Naive thymus-derived CD4-positive, alpha-beta T cell (primary cell): Measurements from ENCODE around the gene SLCO1A2. TPM values are rescaled to one million over a fixed set of nuclear protein-coding genes. Genes with fewer than 3 reads are reported as not detected.

ENCODE experiments used
- ATAC-seq: fragments of 150-1000 bp; cut with Tn5 transposase; 2 replicates; pipeline ENCODE4 v1.10.0; 2021; ENCODE audit warnings: mild to moderate bottlenecking, moderate library complexity
- CTCF ChIA-PET: fragments of 350-600 bp; sonication (Branson Sonifier 250); formaldehyde crosslinking; loops from one replicate; lab custom pipeline; 2021; ENCODE audit warnings: antibody characterized with exemption; lab: Charles Lee
- POLR2A ChIA-PET: fragments of 350-600 bp; sonication (Branson Sonifier 250); formaldehyde crosslinking; loops from one replicate; lab custom pipeline; 2021; ENCODE audit warnings: antibody characterized with exemption, inconsistent platforms; lab: Charles Lee
- DNase-seq, 9 donors: peaks; one replicate each; pipeline versions ENCODE4 v3.0.0 to v3.0.0-alpha.2; 2020 to 2022; ENCODE audit warnings: mixed read lengths in 1 of 9
- H3K27ac ChIP-seq: one replicate; pipeline ENCODE4 v1.7.0; 2013; ENCODE audit warnings: mild to moderate bottlenecking, low read depth, low read length, moderate library complexity
- H3K27me3 ChIP-seq, 2 donors: one replicate each; pipeline ENCODE4 v1.7.0; 2013; ENCODE audit warnings: low read length in 2 of 2, mild to moderate bottlenecking in 2 of 2, moderate library complexity in 2 of 2; ENCODE audit not compliant: control insufficient read depth in 2 of 2, insufficient read depth in 2 of 2
- H3K36me3 ChIP-seq, 3 experiments: 1 replicate in 2 of 3; 2 replicates in 1 of 3; pipeline ENCODE4 v1.7.0; 2013; ENCODE audit warnings: low read length in 3 of 3, mild to moderate bottlenecking in 3 of 3, moderate library complexity in 1 of 3; ENCODE audit not compliant: insufficient read depth in 3 of 3, control insufficient read depth in 2 of 3
- H3K4me1 ChIP-seq, 2 donors: one replicate each; pipeline ENCODE4 v1.7.0; 2013; ENCODE audit warnings: low read length in 2 of 2, mild to moderate bottlenecking in 2 of 2, moderate library complexity in 1 of 2; ENCODE audit not compliant: control insufficient read depth in 2 of 2, insufficient read depth in 2 of 2
- H3K4me3 ChIP-seq: 2 replicates; pipeline ENCODE4 v1.7.0; 2013; ENCODE audit warnings: mild to moderate bottlenecking, low read length
- H3K9me3 ChIP-seq, 3 experiments: 1 replicate in 2 of 3; 2 replicates in 1 of 3; pipeline ENCODE4 v1.7.0; 2013; ENCODE audit warnings: low read length in 3 of 3; ENCODE audit not compliant: control insufficient read depth in 2 of 3
- H3K27ac Mint-ChIP-seq, 9 donors: one replicate each; pipeline ENCODE4 v1.8.0; 2020 to 2022; ENCODE audit warnings: mixed read lengths in 9 of 9, mild to moderate bottlenecking in 8 of 9, moderate library complexity in 5 of 9, inconsistent platforms in 2 of 9
- H3K27me3 Mint-ChIP-seq, 5 donors: one replicate each; pipeline ENCODE4 v1.8.0; 2021 to 2022; ENCODE audit warnings: mixed read lengths in 5 of 5, mild to moderate bottlenecking in 1 of 5
- H3K36me3 Mint-ChIP-seq, 5 donors: one replicate each; pipeline ENCODE4 v1.8.0; 2020 to 2022; ENCODE audit warnings: mixed read lengths in 5 of 5, mild to moderate bottlenecking in 3 of 5, inconsistent platforms in 1 of 5
- H3K4me1 Mint-ChIP-seq, 7 donors: one replicate each; pipeline ENCODE4 v1.8.0; 2020 to 2022; ENCODE audit warnings: mixed read lengths in 7 of 7, mild to moderate bottlenecking in 3 of 7, inconsistent platforms in 1 of 7
- H3K4me3 Mint-ChIP-seq, 10 donors: one replicate each; pipeline ENCODE4 v1.8.0; 2020 to 2022; ENCODE audit warnings: mild to moderate bottlenecking in 10 of 10, mixed read lengths in 10 of 10, moderate library complexity in 6 of 10, inconsistent platforms in 2 of 10
- H3K9me3 Mint-ChIP-seq, 11 donors: one replicate each; pipeline ENCODE4 v1.8.0; 2020 to 2022; ENCODE audit warnings: mixed read lengths in 11 of 11, mild to moderate bottlenecking in 4 of 11, inconsistent platforms in 1 of 11, moderate library complexity in 1 of 11
- intact Hi-C, 2 donors: fragments of 100-400 bp; cut with micrococcal nuclease; formaldehyde crosslinking; loops; one replicate each; pipeline ENCODE4 v1.15.1; 2023
- polyA plus RNA-seq, 2 donors: library from polyadenylated mRNA; unstranded; fragments of 300-500 nt; fragmentation: Illumina TruSeq; gene quantifications; one replicate each; pipeline ENCODE4 v1.2.3, GENCODE V29; 2021
- total RNA-seq, 6 experiments: library from RNA in 5 of 6; stranded (reverse) in 5 of 6; gene quantifications; 1 replicate in 5 of 6; 2 replicates in 1 of 6; pipeline ENCODE4 v1.2.3 and lab custom pipeline; 2021 to 2026

SLCO1A2 gene
- total and polyA plus RNA-seq, 7 experiments from 2014 or later: 0.27 TPM; not detected in 6

GRCh38 chr12:21305661-21306060, 29.1 kb downstream of the SLCO1A2 start:
- Mint-ChIP-seq H3K9me3 (peaks cover 0 to 4% (median 0%) of the 10 kb centered on the region in 11 donors), H3K27ac (no peak overlapping the region), H3K4me1 (no peaks in the 10 kb centered on the region), H3K4me3 (no peak overlapping the region), H3K27me3 (peaks cover 8 to 17% (median 11%) of the 10 kb centered on the region in 5 donors), H3K36me3 (no peaks in the 10 kb centered on the region)
- no peaks in the 10 kb centered on the region for H3K4me1 ChIP-seq
- H3K27me3 ChIP-seq: peaks cover 0 to 6% of the 10 kb centered on the region in 2 donors
- DNase-seq (no peak), ATAC-seq (no peak)
- intact Hi-C loops: no loop called here
- H3K27ac ChIP-seq: no peak overlapping the region
- H3K4me3 ChIP-seq: no peak overlapping the region
- no peaks in the 10 kb centered on the region for H3K36me3 ChIP-seq
- H3K9me3 ChIP-seq: no peaks in the 10 kb centered on the region
- ChIA-PET POLR2A (no interaction called here), CTCF (no interaction called here)

DNA sequence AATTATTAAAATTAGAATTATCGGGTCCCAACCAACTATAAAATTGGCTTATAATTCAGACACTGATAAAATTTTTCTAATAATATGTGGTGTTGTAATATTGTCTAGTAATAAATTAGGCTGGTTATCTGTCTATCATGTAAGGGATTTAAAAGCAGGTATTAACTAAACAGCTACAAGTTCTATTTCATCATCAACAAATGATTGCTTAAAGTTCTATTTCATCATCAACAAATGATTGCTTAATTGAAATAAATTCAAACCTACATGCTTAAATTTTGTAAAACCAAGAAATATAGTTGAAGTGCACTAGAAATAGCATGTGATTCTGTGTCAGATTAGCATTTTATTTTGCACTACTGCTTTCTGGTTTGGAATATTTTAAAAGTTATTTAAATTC, 34.1 kb downstream of the SLCO1A2 start:
- no peaks in the 10 kb centered on the region for H3K4me1 ChIP-seq
- ChIA-PET POLR2A (no interaction called here), CTCF (interaction anchor here (0.7 kb wide), 1 partner anchor 360 kb away, joined by 4 read pairs; no protein-coding TSS in a partner anchor)
- intact Hi-C loops: no loop called here
- H3K36me3 Mint-ChIP-seq: no peaks in the 10 kb centered on the region
- H3K27me3 ChIP-seq: peaks cover 0 to 6% of the 10 kb centered on the region in 2 donors
- H3K9me3 Mint-ChIP-seq: peaks cover 0 to 4% (median 0%) of the 10 kb centered on the region in 11 donors
- H3K27ac Mint-ChIP-seq: no peak overlapping the region
- no peak overlapping the region for H3K27ac ChIP-seq
- DNase-seq: no peak
- no peaks in the 10 kb centered on the region for H3K36me3 ChIP-seq
- H3K4me3 Mint-ChIP-seq: no peak overlapping the region
- H3K4me3 ChIP-seq: no peak overlapping the region
- peaks cover 0 to 4% (median 0%) of the 10 kb centered on the region in 7 donors for H3K4me1 Mint-ChIP-seq
- peaks cover under 1 to 21% (median 11%) of the 10 kb centered on the region in 5 donors for H3K27me3 Mint-ChIP-seq
- no peaks in the 10 kb centered on the region for H3K9me3 ChIP-seq
- ATAC-seq: no peak

DNA sequence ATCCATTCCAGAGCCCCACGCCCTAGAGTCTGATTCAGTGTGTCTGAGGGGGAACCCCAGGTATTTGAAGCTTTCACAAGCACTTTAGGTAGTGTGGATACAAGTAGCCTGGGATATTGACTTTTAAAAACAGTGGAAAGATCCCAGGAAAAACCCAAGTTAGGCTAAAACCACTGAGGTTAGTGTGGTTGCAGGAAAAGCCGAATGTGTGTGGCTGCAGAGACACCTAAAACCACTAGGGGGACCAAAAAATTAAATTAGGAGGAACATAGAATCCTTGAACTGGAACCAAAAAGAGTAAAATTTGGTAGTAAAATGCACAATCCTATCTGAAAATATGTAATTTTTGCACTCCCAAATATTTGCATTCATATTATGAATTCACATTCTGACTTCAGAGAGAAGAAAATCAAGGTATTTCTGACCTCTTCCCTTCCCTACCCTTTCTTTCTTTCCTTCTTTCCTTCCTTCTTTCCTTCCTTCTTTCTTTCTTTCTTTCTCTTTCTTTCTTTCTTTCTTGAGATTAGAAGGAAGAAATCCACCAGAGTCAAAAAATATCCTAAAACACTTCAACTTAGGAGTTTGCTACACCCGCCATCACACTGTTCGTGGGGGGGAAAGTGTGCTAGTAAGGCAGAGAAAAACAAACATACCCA, 37.8 kb downstream of the SLCO1A2 start:
- H3K4me1 ChIP-seq: no peaks in the 10 kb centered on the region
- no peaks in the 10 kb centered on the region for H3K9me3 ChIP-seq
- Mint-ChIP-seq H3K4me3 (no peak overlapping the region), H3K27ac (no peak overlapping the region), H3K27me3 (peaks cover 4 to 13% (median 6%) of the 10 kb centered on the region in 5 donors), H3K9me3 (no peaks in the 10 kb centered on the region), H3K4me1 (peaks cover 0 to 4% (median 0%) of the 10 kb centered on the region in 7 donors), H3K36me3 (no peaks in the 10 kb centered on the region)
- DNase-seq: peak in 4 of 9 donors; percentile 4 to 14 (median 8)
- CTCF ChIA-PET: interaction anchor here (0.7 to 1.0 kb wide), 2 partner anchors 15 to 722 kb away, joined by 3 to 6 read pairs; no protein-coding TSS in a partner anchor
- no peaks in the 10 kb centered on the region for H3K27me3 ChIP-seq
- POLR2A ChIA-PET: no interaction called here
- H3K4me3 ChIP-seq: no peak overlapping the region
- no peaks in the 10 kb centered on the region for H3K36me3 ChIP-seq
- intact Hi-C loops: loop anchor here (1.0 to 10.0 kb wide), 10 partner anchors 140 to 722 kb away; partner anchors contain the start of genes GOLT1B (in 1 of the 2), GYS2 (in 1 of the 2), PYROXD1 (in 1 of the 2) and RECQL (in 1 of the 2)
- ATAC-seq: peak; percentile 38
- no peak overlapping the region for H3K27ac ChIP-seq

- intact Hi-C loops: loop anchor here (1.0 to 10.0 kb wide), 10 partner anchors 141 to 722 kb away; partner anchors contain the start of genes GOLT1B (in 1 of the 2), GYS2 (in 1 of the 2), PYROXD1 (in 1 of the 2) and RECQL (in 1 of the 2)
- no peaks in the 10 kb centered on the region for H3K4me1 ChIP-seq
- POLR2A ChIA-PET: no interaction called here
These were observed 38.4 kb downstream of the SLCO1A2 start for GRCh38 chr12:21296348-21296747.

DNA sequence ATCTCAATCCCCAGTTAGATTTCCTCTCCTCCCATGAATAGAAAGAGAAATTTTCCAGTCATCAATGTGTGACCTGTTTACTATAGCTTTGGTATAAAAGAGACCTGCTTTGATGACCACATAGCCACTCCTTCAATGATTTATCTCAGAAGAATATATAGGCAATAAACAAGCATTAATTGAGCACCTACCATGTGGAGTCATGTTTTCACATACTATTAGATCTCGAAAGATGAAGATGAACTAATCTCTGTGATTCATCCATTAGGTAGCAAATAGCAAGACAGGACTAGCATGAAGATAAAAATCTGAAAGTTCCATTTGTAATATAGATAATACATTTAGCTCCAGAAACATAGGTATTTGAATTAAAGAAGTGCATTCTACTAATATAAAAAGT, 40.5 kb downstream of the SLCO1A2 start:
- ChIA-PET CTCF (no interaction called here), POLR2A (no interaction called here)
- no peak overlapping the region for H3K4me3 Mint-ChIP-seq
- H3K4me1 Mint-ChIP-seq: peaks cover 0 to 4% (median 0%) of the 10 kb centered on the region in 7 donors
- no peaks in the 10 kb centered on the region for H3K9me3 Mint-ChIP-seq
- Histone ChIP-seq H3K9me3 (no peaks in the 10 kb centered on the region), H3K27me3 (no peaks in the 10 kb centered on the region), H3K36me3 (no peaks in the 10 kb centered on the region), H3K27ac (no peak overlapping the region), H3K4me1 (no peaks in the 10 kb centered on the region), H3K4me3 (no peak overlapping the region)
- no peak overlapping the region for H3K27ac Mint-ChIP-seq
- intact Hi-C loops: loop anchor here in 1 of 2 donors (10.0 kb wide), 1 partner anchor 311 kb away; the partner anchor contains the start of gene GYS2
- no peaks in the 10 kb centered on the region for H3K36me3 Mint-ChIP-seq
- peaks cover 0 to 12% (median 4%) of the 10 kb centered on the region in 5 donors for H3K27me3 Mint-ChIP-seq
- ATAC-seq (no peak), DNase-seq (no peak)

More at GRCh38 chr12:21296348-21296747, 38.4 kb downstream of the SLCO1A2 start:
- no peaks in the 10 kb centered on the region for H3K36me3 Mint-ChIP-seq
- CTCF ChIA-PET: interaction anchor here (0.7 to 1.0 kb wide), 2 partner anchors 16 to 722 kb away, joined by 3 to 6 read pairs; no protein-coding TSS in a partner anchor
- Histone ChIP-seq H3K4me3 (no peak overlapping the region), H3K9me3 (no peaks in the 10 kb centered on the region), H3K27ac (no peak overlapping the region), H3K36me3 (no peaks in the 10 kb centered on the region), H3K27me3 (no peaks in the 10 kb centered on the region)
- H3K27me3 Mint-ChIP-seq: peaks cover 0 to 12% (median 4%) of the 10 kb centered on the region in 5 donors
- DNase-seq (peak in 1 of 9 donors; percentile 1), ATAC-seq (no peak)
- no peak overlapping the region for H3K4me3 Mint-ChIP-seq
- no peaks in the 10 kb centered on the region for H3K9me3 Mint-ChIP-seq
- peaks cover 0 to 4% (median 0%) of the 10 kb centered on the region in 7 donors for H3K4me1 Mint-ChIP-seq
- H3K27ac Mint-ChIP-seq: no peak overlapping the region

- no peaks in the 10 kb centered on the region for H3K9me3 ChIP-seq
- ChIA-PET POLR2A (interaction anchor here (0.6 kb wide), 1 partner anchor 227 kb away, joined by 3 read pairs; no protein-coding TSS in a partner anchor), CTCF (no interaction called here)
- ATAC-seq (no peak), DNase-seq (no peak)
- no peak overlapping the region for H3K27ac ChIP-seq
- peaks cover 0 to 4% (median 0%) of the 10 kb centered on the region in 7 donors for H3K4me1 Mint-ChIP-seq
- no peaks in the 10 kb centered on the region for H3K27me3 ChIP-seq
- no peaks in the 10 kb centered on the region for H3K9me3 Mint-ChIP-seq
- no peak overlapping the region for H3K27ac Mint-ChIP-seq
- peaks cover 0 to 10% (median 4%) of the 10 kb centered on the region in 5 donors for H3K27me3 Mint-ChIP-seq
- intact Hi-C loops: loop anchor here in 1 of 2 donors (10.0 kb wide), 1 partner anchor 313 kb away; the partner anchor contains the start of gene GYS2
- no peak overlapping the region for H3K4me3 ChIP-seq
- H3K4me1 ChIP-seq: no peaks in the 10 kb centered on the region
- no peak overlapping the region for H3K4me3 Mint-ChIP-seq
- H3K36me3 ChIP-seq: no peaks in the 10 kb centered on the region
- H3K36me3 Mint-ChIP-seq: no peaks in the 10 kb centered on the region
These were observed 42.6 kb downstream of the SLCO1A2 start for GRCh38 chr12:21292111-21292510.
